PC-9 (cell line): ENCODE results near the gene CERCAM.

Experiments
- EZH2 ChIP-seq: fragments of 200-600 bp; sonication (generic); IDR thresholded peaks from 2 replicates; pipeline ENCODE4 v1.8.0; 2017; ENCODE audit warnings: antibody characterized with exemption, low read depth
- TF ChIP-seq, protein P1 (sequence below): fragments of 200-600 bp; sonication (generic); conservative IDR thresholded peaks from 2 replicates; pipeline ENCODE4 v1.6.1; 2017; ENCODE audit warnings: mixed run types, antibody characterized with exemption, mild to moderate bottlenecking, moderate library complexity

DNA sequence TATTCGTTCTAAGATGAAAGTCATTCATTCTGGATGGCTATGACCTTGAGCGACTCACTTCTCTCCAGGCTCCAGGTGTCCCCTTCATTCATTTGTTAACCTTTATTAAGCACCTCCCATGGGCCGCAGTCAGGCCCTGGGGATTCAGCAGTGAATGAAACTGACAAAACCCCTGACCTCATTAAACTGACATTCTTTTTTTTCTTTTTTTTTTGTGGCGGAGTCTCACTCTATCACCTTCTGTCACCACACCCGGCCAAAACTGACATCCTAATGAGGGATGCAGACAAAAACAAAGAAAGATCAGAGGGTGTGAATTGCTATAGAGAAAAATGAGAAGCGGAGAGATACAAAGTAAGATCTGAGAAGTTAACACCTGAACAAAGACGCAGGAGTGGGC is 18.6 kb downstream of the CERCAM start:
- TF ChIP-seq, protein P1, sequence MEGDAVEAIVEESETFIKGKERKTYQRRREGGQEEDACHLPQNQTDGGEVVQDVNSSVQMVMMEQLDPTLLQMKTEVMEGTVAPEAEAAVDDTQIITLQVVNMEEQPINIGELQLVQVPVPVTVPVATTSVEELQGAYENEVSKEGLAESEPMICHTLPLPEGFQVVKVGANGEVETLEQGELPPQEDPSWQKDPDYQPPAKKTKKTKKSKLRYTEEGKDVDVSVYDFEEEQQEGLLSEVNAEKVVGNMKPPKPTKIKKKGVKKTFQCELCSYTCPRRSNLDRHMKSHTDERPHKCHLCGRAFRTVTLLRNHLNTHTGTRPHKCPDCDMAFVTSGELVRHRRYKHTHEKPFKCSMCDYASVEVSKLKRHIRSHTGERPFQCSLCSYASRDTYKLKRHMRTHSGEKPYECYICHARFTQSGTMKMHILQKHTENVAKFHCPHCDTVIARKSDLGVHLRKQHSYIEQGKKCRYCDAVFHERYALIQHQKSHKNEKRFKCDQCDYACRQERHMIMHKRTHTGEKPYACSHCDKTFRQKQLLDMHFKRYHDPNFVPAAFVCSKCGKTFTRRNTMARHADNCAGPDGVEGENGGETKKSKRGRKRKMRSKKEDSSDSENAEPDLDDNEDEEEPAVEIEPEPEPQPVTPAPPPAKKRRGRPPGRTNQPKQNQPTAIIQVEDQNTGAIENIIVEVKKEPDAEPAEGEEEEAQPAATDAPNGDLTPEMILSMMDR, result no peak
- TF ChIP-seq EZH2, result no peak
